Endothelial cell (in vitro differentiated cells): ENCODE results near the gene HCRT. TPM values are rescaled to one million over a fixed set of nuclear protein-coding genes. Genes with fewer than 3 reads are reported as not detected.
"Not testable (repeated sequence)": the region's sequence is repeated elsewhere in the genome, so short reads cannot be mapped to it uniquely, and the experiment has no call there.

Experiments used
- DNase-seq: peaks from one replicate; pipeline ENCODE4 v3.0.0; 2021; ENCODE audit warnings: low spot score
- H3K27ac Mint-ChIP-seq: one replicate; pipeline ENCODE4 v1.8.0; 2021; ENCODE audit warnings: mixed read lengths, inconsistent platforms; ENCODE audit not compliant: unreplicated experiment
- H3K27me3 Mint-ChIP-seq: one replicate; pipeline ENCODE4 v1.8.0; 2021; ENCODE audit warnings: mild to moderate bottlenecking, moderate library complexity, mixed read lengths, inconsistent platforms; ENCODE audit not compliant: unreplicated experiment
- H3K36me3 Mint-ChIP-seq: one replicate; pipeline ENCODE4 v1.8.0; 2021; ENCODE audit warnings: mild to moderate bottlenecking, low read depth, mixed read lengths, inconsistent platforms; ENCODE audit not compliant: unreplicated experiment
- H3K4me1 Mint-ChIP-seq: one replicate; pipeline ENCODE4 v1.8.0; 2021; ENCODE audit warnings: mild to moderate bottlenecking, mixed read lengths, inconsistent platforms; ENCODE audit not compliant: unreplicated experiment
- H3K4me3 Mint-ChIP-seq: one replicate; pipeline ENCODE4 v1.8.0; 2021; ENCODE audit warnings: mild to moderate bottlenecking, mixed read lengths, inconsistent platforms; ENCODE audit not compliant: unreplicated experiment
- H3K9me3 Mint-ChIP-seq: one replicate; pipeline ENCODE4 v1.8.0; 2021; ENCODE audit warnings: mixed read lengths, inconsistent platforms; ENCODE audit not compliant: unreplicated experiment
- total RNA-seq: library from RNA; stranded (reverse); fragmentation: NEBNext Ultra II Directional; extraction: Animal tissue kit (Norgen Biotek cat#: 25700); gene quantifications from one replicate; pipeline ENCODE4 v1.2.1, GENCODE V29; 2021; ENCODE audit not compliant: unreplicated experiment
- TF ChIP-seq, protein P1 (sequence below): fragments of 200-600 bp; sonication (generic); IDR thresholded peaks from one replicate; pipeline ENCODE4 v1.5.0; 2021; ENCODE audit warnings: antibody characterized with exemption; ENCODE audit not compliant: unreplicated experiment

Gene HCRT
- total RNA-seq, 1 donor from 2014 or later = not detected

DNA sequence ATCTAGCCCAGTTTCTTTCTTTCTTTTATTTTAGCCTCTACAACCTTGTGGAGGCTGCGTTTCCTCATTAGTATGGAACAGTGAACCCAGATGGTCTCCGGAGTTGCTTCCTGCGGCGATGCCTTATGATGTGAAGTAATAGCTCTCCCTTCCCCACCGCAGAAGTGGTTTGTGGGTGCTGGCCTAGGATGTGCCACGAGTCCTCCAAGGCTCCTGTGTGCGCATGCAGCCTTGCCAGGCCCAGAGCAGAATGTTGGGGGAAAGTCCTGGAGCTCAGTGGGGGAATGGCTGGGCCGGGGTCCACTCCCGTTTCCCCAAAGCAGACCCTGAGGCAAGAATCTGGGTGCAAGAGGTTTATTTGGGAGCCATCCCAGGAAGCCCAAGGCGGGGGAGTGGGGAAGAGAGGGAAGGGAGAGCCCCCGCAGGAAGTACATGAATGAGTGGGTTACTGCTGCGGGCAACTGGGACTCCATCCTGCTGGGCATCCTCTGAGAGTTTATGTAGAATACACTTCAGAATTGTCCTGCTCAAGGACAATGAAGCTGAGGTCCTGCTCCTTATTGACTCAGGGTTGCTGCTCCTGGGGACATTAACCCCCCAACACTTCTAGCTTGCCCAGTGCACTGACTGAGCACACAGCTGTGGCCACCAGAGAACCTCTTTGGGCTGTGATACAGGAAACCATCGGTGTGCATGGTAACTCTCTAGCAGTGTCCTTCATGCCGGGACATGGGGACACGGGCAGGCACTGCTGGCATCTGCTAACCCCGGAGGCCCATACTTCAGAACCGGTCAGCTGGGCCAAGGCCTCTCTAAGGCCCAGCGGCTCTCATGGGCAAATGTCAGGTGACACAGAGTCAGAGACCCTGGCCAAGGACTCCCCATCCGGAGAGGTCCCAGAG, 3.7 kb upstream of the HCRT start:
- H3K36me3 Mint-ChIP-seq = peaks cover 4% of the 10 kb centered on the region
- no peaks in the 10 kb centered on the region for H3K9me3 Mint-ChIP-seq
- H3K27me3 Mint-ChIP-seq = peaks cover 12% of the 10 kb centered on the region
- H3K4me1 Mint-ChIP-seq = peaks cover 23% of the 10 kb centered on the region
- no peak overlapping the region for H3K27ac Mint-ChIP-seq
- no peak overlapping the region for H3K4me3 Mint-ChIP-seq
- TF ChIP-seq, protein P1, sequence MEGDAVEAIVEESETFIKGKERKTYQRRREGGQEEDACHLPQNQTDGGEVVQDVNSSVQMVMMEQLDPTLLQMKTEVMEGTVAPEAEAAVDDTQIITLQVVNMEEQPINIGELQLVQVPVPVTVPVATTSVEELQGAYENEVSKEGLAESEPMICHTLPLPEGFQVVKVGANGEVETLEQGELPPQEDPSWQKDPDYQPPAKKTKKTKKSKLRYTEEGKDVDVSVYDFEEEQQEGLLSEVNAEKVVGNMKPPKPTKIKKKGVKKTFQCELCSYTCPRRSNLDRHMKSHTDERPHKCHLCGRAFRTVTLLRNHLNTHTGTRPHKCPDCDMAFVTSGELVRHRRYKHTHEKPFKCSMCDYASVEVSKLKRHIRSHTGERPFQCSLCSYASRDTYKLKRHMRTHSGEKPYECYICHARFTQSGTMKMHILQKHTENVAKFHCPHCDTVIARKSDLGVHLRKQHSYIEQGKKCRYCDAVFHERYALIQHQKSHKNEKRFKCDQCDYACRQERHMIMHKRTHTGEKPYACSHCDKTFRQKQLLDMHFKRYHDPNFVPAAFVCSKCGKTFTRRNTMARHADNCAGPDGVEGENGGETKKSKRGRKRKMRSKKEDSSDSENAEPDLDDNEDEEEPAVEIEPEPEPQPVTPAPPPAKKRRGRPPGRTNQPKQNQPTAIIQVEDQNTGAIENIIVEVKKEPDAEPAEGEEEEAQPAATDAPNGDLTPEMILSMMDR = no peak
- no peak for DNase-seq

DNA sequence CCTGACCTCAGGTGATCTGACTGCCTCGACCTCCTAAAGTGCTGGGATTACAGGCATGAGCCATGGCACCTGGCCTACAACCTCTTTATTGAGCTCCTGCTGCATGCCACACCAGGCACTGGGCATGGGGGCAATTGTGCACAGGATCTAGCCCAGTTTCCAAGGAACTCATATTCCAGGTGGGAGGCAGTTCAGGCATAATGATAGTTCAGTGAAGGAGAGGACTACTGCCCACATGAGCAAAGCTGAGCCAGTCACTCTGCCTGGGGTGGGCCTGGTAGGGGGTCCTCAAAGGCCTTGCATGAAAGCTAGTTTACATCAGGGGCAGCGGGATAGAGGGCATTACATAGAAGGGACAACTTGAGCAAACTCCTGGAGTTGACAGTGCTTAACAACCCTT, 2.6 kb upstream of the HCRT start:
- TF ChIP-seq, protein P1 = no peak
- Mint-ChIP-seq H3K36me3 (peaks cover 4% of the 10 kb centered on the region), H3K27me3 (peaks cover 12% of the 10 kb centered on the region), H3K4me3 (no peak overlapping the region), H3K27ac (no peak overlapping the region), H3K9me3 (no peaks in the 10 kb centered on the region), H3K4me1 (peaks cover 28% of the 10 kb centered on the region)
- no peak for DNase-seq

DNA sequence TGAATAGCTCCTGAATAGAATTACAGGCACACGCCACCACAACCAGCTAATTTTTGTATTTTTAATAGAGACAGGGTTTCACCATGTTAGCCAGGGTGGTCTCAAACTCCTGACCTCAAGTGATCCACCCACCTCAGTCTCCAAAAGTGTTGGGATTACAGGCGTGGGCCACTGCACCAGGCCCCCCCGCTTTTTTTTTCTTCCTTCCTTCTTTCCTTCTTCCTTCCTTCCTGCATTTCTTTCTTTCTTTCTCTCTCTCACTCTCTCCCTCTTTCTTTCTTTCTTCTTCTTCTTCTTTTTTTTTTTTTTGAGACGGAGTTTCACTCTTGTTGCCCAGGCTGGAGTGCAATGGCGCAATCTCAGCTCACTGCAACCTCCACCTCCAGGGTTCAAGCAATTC, 939 bp upstream of the HCRT start:
- not testable (repeated sequence) for H3K36me3 Mint-ChIP-seq, H3K9me3 Mint-ChIP-seq, H3K4me3 Mint-ChIP-seq, DNase-seq, H3K27ac Mint-ChIP-seq
- Mint-ChIP-seq H3K27me3 (peaks cover 14% of the 10 kb centered on the region), H3K4me1 (peaks cover 29% of the 10 kb centered on the region)

DNA sequence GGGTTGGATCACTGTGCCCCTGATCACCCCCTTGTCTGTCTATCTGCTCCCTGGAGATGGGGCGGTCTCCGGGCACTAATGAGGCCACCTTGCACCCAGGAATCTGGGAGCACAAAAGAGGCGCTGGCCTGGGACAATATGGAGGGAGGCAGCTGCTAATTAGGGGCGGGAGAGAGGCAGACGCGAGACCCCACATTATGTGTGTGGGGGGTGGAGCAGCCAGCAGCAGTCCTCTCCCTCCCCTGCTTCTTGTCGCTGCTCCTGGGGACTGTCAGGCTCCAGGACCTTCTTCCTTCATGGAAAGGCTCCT, 324 bp upstream of the HCRT start:
- Mint-ChIP-seq H3K4me1 (peaks cover 29% of the 10 kb centered on the region), H3K27ac (no peak overlapping the region), H3K4me3 (no peak overlapping the region), H3K9me3 (no peaks in the 10 kb centered on the region), H3K36me3 (peaks cover 4% of the 10 kb centered on the region), H3K27me3 (peaks cover 13% of the 10 kb centered on the region)
- no peak for DNase-seq
- TF ChIP-seq, protein P1 = no peak

DNA sequence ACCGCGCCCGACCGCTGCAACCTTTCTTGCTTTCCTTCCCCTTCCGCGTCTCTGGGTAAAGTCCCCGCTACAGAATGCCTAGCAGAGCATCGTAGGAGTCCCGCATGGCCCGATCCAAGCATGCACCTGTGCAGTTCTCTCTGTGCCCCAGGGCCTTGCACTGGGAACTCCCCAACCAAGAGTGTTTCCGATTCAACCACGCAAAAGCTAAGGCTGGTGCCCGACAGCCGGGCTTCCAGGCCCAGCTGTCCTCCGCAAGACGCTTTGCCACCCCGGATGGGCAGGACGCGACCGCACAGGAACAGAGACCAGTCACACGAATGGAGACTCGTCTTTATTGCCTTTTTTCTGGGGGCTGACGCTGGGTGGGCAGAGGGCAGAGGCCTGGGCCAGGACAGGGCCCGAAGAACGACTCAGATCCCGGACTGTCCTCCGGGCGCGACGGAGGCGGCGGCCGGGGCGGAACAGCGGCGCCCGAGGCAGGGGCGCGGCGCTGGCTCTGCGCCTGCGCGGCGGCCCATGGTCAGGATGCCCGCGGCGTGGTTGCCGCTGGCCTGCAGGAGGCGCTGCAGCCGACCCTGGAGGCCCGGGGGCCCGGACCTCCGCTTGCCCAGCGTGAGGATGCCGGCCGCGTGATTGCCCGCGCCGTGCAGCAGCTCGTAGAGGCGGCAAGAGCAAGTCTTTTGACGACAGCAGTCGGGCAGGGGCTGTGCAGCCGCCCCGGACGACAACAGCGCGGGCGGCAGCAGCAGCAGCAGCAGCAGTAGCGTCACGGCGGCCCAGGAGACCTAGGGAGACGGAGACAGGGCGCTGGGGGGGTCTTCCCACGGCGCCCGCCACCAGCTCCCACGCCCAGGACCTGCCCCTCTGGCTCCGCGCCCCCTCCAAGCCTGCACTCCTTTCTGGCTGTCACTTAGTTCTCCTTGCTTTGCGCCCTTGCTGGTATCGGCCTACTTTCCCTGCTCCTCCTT, 1.2 kb downstream of the HCRT start:
- Mint-ChIP-seq H3K9me3 (no peaks in the 10 kb centered on the region), H3K27me3 (peaks cover 10% of the 10 kb centered on the region), H3K36me3 (peaks cover 4% of the 10 kb centered on the region), H3K27ac (peak overlapping the region; percentile 26), H3K4me3 (peak overlapping the region; percentile 83), H3K4me1 (peaks cover 30% of the 10 kb centered on the region)
- TF ChIP-seq, protein P1 = peak; percentile 93
- peak; percentile 91 for DNase-seq
